ENCODE results near the gene PDLIM5.

Gene PDLIM5

GRCh38 chr4:94428884-94429283 lies 22.9 kb upstream of the PDLIM5 start:
- DNase-seq, result no peak

GRCh38 chr4:94430406-94430805 lies 21.3 kb upstream of the PDLIM5 start:
- DNase-seq, result no peak

GRCh38 chr4:94431388-94431787 lies 20.4 kb upstream of the PDLIM5 start:
- DNase-seq, result no peak

- no peak for DNase-seq
Observed at GRCh38 chr4:94434505-94434904, 17.2 kb upstream of the PDLIM5 start.

GRCh38 chr4:94435874-94436273 lies 15.9 kb upstream of the PDLIM5 start:
- no peak for DNase-seq

GRCh38 chr4:94436512-94436911 lies 15.2 kb upstream of the PDLIM5 start:
- DNase-seq, result no peak

- DNase-seq, result no peak
Observed at GRCh38 chr4:94439606-94440005, 12.1 kb upstream of the PDLIM5 start.

- no peak for DNase-seq
Observed at GRCh38 chr4:94441838-94442237, 9.9 kb upstream of the PDLIM5 start.

GRCh38 chr4:94442251-94442650 lies 9.5 kb upstream of the PDLIM5 start:
- no peak for DNase-seq

GRCh38 chr4:94446386-94446785 lies 5.4 kb upstream of the PDLIM5 start:
- no peak for DNase-seq

- DNase-seq, result no peak
Observed at GRCh38 chr4:94447754-94448411, 3.9 kb upstream of the PDLIM5 start.

- no peak for DNase-seq
Observed at GRCh38 chr4:94448815-94449375, 2.8 kb upstream of the PDLIM5 start.

GRCh38 chr4:94451051-94451694 lies 569 bp upstream of the PDLIM5 start:
- DNase-seq, result no peak

- DNase-seq, result peak; percentile 14
Observed at GRCh38 chr4:94452476-94453371, 982 bp downstream of the PDLIM5 start.

- DNase-seq, result no peak
Observed at GRCh38 chr4:94453391-94453963, 1.7 kb downstream of the PDLIM5 start.

- no peak for DNase-seq
Observed at GRCh38 chr4:94454405-94454804, 2.7 kb downstream of the PDLIM5 start.

- no peak for DNase-seq
Observed at GRCh38 chr4:94455081-94455480, 3.3 kb downstream of the PDLIM5 start.

GRCh38 chr4:94457692-94458106 lies 6.0 kb downstream of the PDLIM5 start:
- DNase-seq, result no peak

GRCh38 chr4:94458682-94459081 lies 6.9 kb downstream of the PDLIM5 start:
- DNase-seq, result no peak

GRCh38 chr4:94459462-94460161 lies 7.9 kb downstream of the PDLIM5 start:
- DNase-seq, result no peak

GRCh38 chr4:94461506-94461905 lies 9.8 kb downstream of the PDLIM5 start:
- no peak for DNase-seq

- DNase-seq, result no peak
Observed at GRCh38 chr4:94462572-94462971, 10.8 kb downstream of the PDLIM5 start.

All from activated naive CD4-positive, alpha-beta T cell treated with Interleukin-2 at 50 U/mL for 16 hours (primary cell).